K562 (cell line): ENCODE results near the gene SYMPK. TPM values are rescaled to one million over a fixed set of nuclear protein-coding genes. Genes with fewer than 3 reads are reported as not detected.

Experiments
- CBFB ChIP-seq: sonication (generic); formaldehyde crosslinking; IDR thresholded peaks from 2 replicates; pipeline ENCODE4 v1.4.0; 2020; ENCODE audit warnings: mild to moderate bottlenecking, missing genetic modification reagents
- CSDE1 ChIP-seq, 2 experiments: fragments of 450-650 bp; IDR thresholded peaks; 2 replicates each; pipeline ENCODE4 v1.6.1; 2016; ENCODE audit warnings: mild to moderate bottlenecking in 1 of 2
- JUND ChIP-seq, 2 experiments: IDR thresholded peaks; 2 replicates in 1 of 2; 3 replicates in 1 of 2; pipeline ENCODE4 v1.6.1; 2011; ENCODE audit warnings: borderline replicate concordance in 2 of 2, low read depth in 2 of 2, low read length in 2 of 2, improper control_type of control experiment in 1 of 2, missing biosample characterization in 1 of 2, missing genetic modification characterization in 1 of 2, missing genetic modification reagents in 1 of 2
- MYC ChIP-seq, 2 experiments: fragments of 250-450 bp in 1 of 2; sonication (Bioruptor Pico) in 1 of 2; IDR thresholded peaks; 2 replicates each; pipeline versions ENCODE4 v1.5.1 to v1.6.1; 2012 to 2021; ENCODE audit warnings: low read depth in 2 of 2, borderline replicate concordance in 1 of 2, improper control_type of control experiment in 1 of 2, low read length in 1 of 2, mild to moderate bottlenecking in 1 of 2, moderate library complexity in 1 of 2
- PHF21A ChIP-seq: fragments of 450-650 bp; IDR thresholded peaks from 2 replicates; pipeline ENCODE4 v1.6.1; 2017; ENCODE audit warnings: low read depth, borderline replicate concordance
- RCOR1 ChIP-seq, 2 experiments: IDR thresholded peaks; 2 replicates each; pipeline ENCODE4 v1.6.1; 2012; ENCODE audit warnings: low read depth in 2 of 2, low read length in 2 of 2, borderline replicate concordance in 1 of 2, improper control_type of control experiment in 1 of 2
- RFX1 ChIP-seq: fragments of 450-650 bp; IDR thresholded peaks from 2 replicates; pipeline ENCODE4 v1.6.1; 2016; ENCODE audit warnings: mild to moderate bottlenecking, moderate library complexity
- RHOXF2B ChIP-seq: fragments of 250-450 bp; sonication (Bioruptor Pico); conservative IDR thresholded peaks from 2 replicates; pipeline ENCODE4 v1.5.1; 2021
- SIX5 ChIP-seq, 2 experiments: IDR thresholded peaks; 2 replicates each; pipeline ENCODE4 v1.6.1; 2011; ENCODE audit warnings: low read length in 2 of 2, borderline replicate concordance in 1 of 2, low read depth in 1 of 2, mild to moderate bottlenecking in 1 of 2, moderate library complexity in 1 of 2; ENCODE audit not compliant: insufficient read depth in 1 of 2
- SMAD2 ChIP-seq: fragments of 150-350 bp; IDR thresholded peaks from 2 replicates; pipeline ENCODE4 v1.6.1; 2014; ENCODE audit warnings: low read depth, mild to moderate bottlenecking, low read length
- SRSF1 ChIP-seq: fragments of 200-400 bp; formaldehyde crosslinking; IDR thresholded peaks from 2 replicates; pipeline ENCODE4 v1.6.1; 2017; ENCODE audit warnings: mild to moderate bottlenecking, low read depth, low read length, moderate library complexity
- TFAM ChIP-seq: fragments of 250-450 bp; sonication (Bioruptor Pico); conservative IDR thresholded peaks from 2 replicates; pipeline ENCODE4 v1.5.0; 2021; ENCODE audit warnings: mild to moderate bottlenecking, moderate library complexity
- TRIM24 ChIP-seq, 2 experiments: fragments of 450-650 bp; IDR thresholded peaks; 2 replicates each; pipeline ENCODE4 v1.6.1; 2016
- U2AF1 ChIP-seq: fragments of 200-400 bp; formaldehyde crosslinking; optimal IDR thresholded peaks from 2 replicates; pipeline ENCODE3; 2017; ENCODE audit warnings: mild to moderate bottlenecking, low read depth, low read length, moderate library complexity
- ZBTB7A ChIP-seq: IDR thresholded peaks from 2 replicates; pipeline ENCODE4 v1.6.1; 2011; ENCODE audit warnings: low read depth, mild to moderate bottlenecking, low read length, moderate library complexity, borderline replicate concordance; ENCODE audit not compliant: control insufficient read depth
- ZFX ChIP-seq: sonication (generic); formaldehyde crosslinking; IDR thresholded peaks from 2 replicates; pipeline ENCODE4 v1.8.0; 2022; ENCODE audit warnings: mild to moderate bottlenecking, missing genetic modification reagents, moderate library complexity
- ZNF253 ChIP-seq: fragments of 250-450 bp; sonication (Bioruptor Pico); conservative IDR thresholded peaks from 2 replicates; pipeline ENCODE4 v1.6.1; 2021; ENCODE audit warnings: mild to moderate bottlenecking
- polyA plus RNA-seq, 8 experiments: library from polyadenylated mRNA; depleted of rRNA in 4 of 8; stranded (reverse) in 5 of 8; unstranded in 3 of 8; fragments of >200 nt; fragmentation: Nextera tagmentation in 2 of 8; fragmentation: Illumina TruSeq in 1 of 8; extraction: Ambion mirVana in 2 of 8; extraction: Trizol in 1 of 8; gene quantifications; 2 replicates each; pipeline versions ENCODE4 v1.2.1 to v1.2.3, GENCODE V29; 2011 to 2014; ENCODE audit warnings: inconsistent platforms in 1 of 8, missing spikeins in 1 of 8
- total RNA-seq, 7 experiments: library from RNA; depleted of rRNA in 6 of 7; stranded (reverse); fragments of >200 nt in 6 of 7; fragmentation: Illumina TruSeq in 2 of 7; extraction: Trizol in 2 of 7; gene quantifications; 2 replicates each; pipeline versions ENCODE4 v1.2.1 to v1.2.3, GENCODE V29; 2011 to 2021; ENCODE audit warnings: low replicate concordance in 1 of 7
- TF ChIP-seq, protein P1 (sequence below), 2 experiments: fragments of 450-650 bp in 1 of 2; IDR thresholded peaks; 2 replicates each; pipeline ENCODE4 v1.6.1; 2011 to 2017; ENCODE audit warnings: low read depth in 2 of 2, antibody characterized with exemption in 1 of 2, borderline replicate concordance in 1 of 2, low read length in 1 of 2, mild to moderate bottlenecking in 1 of 2, mixed read lengths in 1 of 2; ENCODE audit not compliant: control insufficient read depth in 1 of 2
- TF ChIP-seq, protein P2 (sequence below): fragments of 250-450 bp; sonication (Bioruptor Pico); IDR thresholded peaks from 2 replicates; pipeline ENCODE4 v1.4.0; 2020
- TF ChIP-seq, protein P3 (sequence below): IDR thresholded peaks from 2 replicates; pipeline ENCODE4 v1.6.1; 2016; ENCODE audit warnings: missing genetic modification characterization, missing compliant biosample characterization

SYMPK gene
- total and polyA plus RNA-seq, 9 of the 15 experiments (the other 6 are each of a cell fraction or from before 2014, with no cell fraction given) = 0.73 to 95.5 (median 58.4) TPM

DNA sequence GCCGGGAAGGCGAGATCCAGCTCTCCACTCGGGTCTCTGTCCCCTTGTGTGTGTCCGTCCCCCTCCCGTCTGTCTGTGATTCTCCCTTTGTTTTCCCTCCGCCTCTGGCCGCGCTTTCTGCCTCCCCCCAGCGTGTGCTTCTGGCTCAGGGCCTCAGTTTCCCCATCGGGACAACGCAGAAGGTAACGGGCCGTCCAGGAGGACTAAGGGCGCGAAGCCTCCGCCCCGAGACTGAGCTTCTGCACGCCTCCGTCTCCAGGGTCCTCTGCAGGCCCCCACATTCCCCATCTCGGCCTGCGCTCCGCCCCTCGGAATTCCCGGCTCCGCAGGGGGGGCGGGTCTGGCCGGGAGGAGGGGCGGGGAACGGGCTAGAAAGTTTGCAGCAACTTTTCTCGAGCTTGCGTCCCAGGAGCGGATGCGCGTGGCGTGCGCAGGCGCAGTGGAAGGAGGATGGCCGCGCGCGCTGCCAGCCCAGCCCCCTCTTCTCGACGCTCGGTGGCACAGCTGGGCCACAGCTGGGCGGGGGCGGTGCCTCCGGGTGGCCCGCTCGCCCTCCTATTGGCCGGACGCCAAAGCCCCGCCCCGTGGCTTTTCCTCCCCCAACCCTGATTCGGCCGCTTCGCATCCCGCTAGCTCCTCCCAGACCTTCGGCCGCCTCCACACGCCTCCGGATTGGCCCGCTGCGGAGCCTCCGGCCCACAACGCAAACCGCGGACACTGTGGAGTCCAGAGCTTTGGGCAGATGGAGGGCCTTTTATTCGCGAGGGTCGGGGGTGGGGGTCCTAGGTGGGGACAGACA lies 93.8 kb downstream of the SYMPK start, which contains the start of gene SIX5 (continued):
- TF ChIP-seq, protein P1, sequence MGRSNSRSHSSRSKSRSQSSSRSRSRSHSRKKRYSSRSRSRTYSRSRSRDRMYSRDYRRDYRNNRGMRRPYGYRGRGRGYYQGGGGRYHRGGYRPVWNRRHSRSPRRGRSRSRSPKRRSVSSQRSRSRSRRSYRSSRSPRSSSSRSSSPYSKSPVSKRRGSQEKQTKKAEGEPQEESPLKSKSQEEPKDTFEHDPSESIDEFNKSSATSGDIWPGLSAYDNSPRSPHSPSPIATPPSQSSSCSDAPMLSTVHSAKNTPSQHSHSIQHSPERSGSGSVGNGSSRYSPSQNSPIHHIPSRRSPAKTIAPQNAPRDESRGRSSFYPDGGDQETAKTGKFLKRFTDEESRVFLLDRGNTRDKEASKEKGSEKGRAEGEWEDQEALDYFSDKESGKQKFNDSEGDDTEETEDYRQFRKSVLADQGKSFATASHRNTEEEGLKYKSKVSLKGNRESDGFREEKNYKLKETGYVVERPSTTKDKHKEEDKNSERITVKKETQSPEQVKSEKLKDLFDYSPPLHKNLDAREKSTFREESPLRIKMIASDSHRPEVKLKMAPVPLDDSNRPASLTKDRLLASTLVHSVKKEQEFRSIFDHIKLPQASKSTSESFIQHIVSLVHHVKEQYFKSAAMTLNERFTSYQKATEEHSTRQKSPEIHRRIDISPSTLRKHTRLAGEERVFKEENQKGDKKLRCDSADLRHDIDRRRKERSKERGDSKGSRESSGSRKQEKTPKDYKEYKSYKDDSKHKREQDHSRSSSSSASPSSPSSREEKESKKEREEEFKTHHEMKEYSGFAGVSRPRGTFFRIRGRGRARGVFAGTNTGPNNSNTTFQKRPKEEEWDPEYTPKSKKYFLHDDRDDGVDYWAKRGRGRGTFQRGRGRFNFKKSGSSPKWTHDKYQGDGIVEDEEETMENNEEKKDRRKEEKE (IDR thresholded peaks at IDR 0.05; ENCODE audit: borderline replicate concordance in 1 of 2, control insufficient read depth in 1 of 2, low read depth in 2 of 2, low read length in 1 of 2) = no peak
- TF ChIP-seq ZNF253 (CRISPR knock-in tag) (no peak), PHF21A (no peak), ZBTB7A (peak; percentile 74; the same call in 1 of the 2 replicates), MYC (IDR thresholded peaks at IDR 0.05; ENCODE audit: low read depth, low read length) (peak; percentile 71), MYC (CRISPR knock-in tag; IDR thresholded peaks at IDR 0.05; ENCODE audit: borderline replicate concordance, low read depth) (no peak), TRIM24 (IDR thresholded peaks at IDR 0.05) (no peak), RFX1 (no peak), U2AF1 (peak; percentile 85), RCOR1 (IDR thresholded peaks at IDR 0.05; ENCODE audit: borderline replicate concordance in 1 of 2, low read depth in 2 of 2, low read length in 2 of 2) (peak in 1 of 2 experiments; percentile 30; a peak in 1 of 4 replicates), CSDE1 (IDR thresholded peaks at IDR 0.05) (no peak), JUND (IDR thresholded peaks at IDR 0.05; ENCODE audit: borderline replicate concordance, low read depth, low read length) (peak; percentile 27; the same call in 1 of the 2 replicates), JUND (tag; IDR thresholded peaks at IDR 0.05; ENCODE audit: borderline replicate concordance, low read depth, low read length) (peak; percentile 52; the same call in 1 of the 3 replicates), SRSF1 (0 out of 2 replicates have a peak, but pooled peaks have one; percentile 85), SIX5 (IDR thresholded peaks at IDR 0.05; ENCODE audit: borderline replicate concordance in 1 of 2, insufficient read depth in 1 of 2, low read depth in 1 of 2, low read length in 2 of 2) (no peak), CBFB (CRISPR knock-in tag) (no peak), ZFX (CRISPR knock-in tag) (no peak; the same call in 1 of the 2 replicates), RHOXF2B (no peak), TFAM (CRISPR knock-in tag) (no peak), SMAD2 (no peak)
- TF ChIP-seq, protein P2, sequence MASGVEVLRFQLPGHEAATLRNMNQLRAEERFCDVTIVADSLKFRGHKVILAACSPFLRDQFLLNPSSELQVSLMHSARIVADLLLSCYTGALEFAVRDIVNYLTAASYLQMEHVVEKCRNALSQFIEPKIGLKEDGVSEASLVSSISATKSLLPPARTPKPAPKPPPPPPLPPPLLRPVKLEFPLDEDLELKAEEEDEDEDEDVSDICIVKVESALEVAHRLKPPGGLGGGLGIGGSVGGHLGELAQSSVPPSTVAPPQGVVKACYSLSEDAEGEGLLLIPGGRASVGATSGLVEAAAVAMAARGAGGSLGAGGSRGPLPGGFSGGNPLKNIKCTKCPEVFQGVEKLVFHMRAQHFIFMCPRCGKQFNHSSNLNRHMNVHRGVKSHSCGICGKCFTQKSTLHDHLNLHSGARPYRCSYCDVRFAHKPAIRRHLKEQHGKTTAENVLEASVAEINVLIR (CRISPR knock-in tag) = no peak
- TF ChIP-seq, protein P3, sequence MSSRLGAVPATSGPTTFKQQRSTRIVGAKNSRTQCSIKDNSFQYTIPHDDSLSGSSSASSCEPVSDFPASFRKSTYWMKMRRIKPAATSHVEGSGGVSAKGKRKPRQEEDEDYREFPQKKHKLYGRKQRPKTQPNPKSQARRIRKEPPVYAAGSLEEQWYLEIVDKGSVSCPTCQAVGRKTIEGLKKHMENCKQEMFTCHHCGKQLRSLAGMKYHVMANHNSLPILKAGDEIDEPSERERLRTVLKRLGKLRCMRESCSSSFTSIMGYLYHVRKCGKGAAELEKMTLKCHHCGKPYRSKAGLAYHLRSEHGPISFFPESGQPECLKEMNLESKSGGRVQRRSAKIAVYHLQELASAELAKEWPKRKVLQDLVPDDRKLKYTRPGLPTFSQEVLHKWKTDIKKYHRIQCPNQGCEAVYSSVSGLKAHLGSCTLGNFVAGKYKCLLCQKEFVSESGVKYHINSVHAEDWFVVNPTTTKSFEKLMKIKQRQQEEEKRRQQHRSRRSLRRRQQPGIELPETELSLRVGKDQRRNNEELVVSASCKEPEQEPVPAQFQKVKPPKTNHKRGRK (tag) = no peak
